Measurements from ENCODE around the gene PRR20B. TPM values are rescaled to one million over a fixed set of nuclear protein-coding genes. Genes with fewer than 3 reads are reported as not detected.

Gene PRR20B
- total RNA-seq, 6 experiments from 2014 or later, result not detected

DNA sequence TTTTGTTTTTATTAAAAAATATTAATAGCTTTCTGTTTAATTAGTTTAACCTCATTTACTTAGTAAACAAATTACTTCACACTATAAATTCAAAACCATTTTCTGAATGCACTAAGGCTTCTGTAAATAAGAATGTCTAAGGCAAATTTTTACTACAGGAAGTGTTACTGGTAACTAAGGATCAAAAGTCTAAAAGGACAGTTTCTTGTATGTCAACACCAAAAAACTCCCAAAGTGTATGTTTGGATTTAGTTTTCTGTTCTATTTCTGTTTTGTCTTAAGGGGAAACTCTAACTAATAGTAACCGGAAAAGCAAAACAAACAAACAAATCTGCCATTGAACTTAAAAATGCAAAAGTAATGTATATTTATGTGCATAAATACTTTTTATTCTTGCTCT is 44.4 kb downstream of the PRR20B start:
- H3K27me3 ChIP-seq, result no peaks in the 10 kb centered on the region
- no peak overlapping the region for H3K4me3 ChIP-seq
- TF ChIP-seq, protein P1, sequence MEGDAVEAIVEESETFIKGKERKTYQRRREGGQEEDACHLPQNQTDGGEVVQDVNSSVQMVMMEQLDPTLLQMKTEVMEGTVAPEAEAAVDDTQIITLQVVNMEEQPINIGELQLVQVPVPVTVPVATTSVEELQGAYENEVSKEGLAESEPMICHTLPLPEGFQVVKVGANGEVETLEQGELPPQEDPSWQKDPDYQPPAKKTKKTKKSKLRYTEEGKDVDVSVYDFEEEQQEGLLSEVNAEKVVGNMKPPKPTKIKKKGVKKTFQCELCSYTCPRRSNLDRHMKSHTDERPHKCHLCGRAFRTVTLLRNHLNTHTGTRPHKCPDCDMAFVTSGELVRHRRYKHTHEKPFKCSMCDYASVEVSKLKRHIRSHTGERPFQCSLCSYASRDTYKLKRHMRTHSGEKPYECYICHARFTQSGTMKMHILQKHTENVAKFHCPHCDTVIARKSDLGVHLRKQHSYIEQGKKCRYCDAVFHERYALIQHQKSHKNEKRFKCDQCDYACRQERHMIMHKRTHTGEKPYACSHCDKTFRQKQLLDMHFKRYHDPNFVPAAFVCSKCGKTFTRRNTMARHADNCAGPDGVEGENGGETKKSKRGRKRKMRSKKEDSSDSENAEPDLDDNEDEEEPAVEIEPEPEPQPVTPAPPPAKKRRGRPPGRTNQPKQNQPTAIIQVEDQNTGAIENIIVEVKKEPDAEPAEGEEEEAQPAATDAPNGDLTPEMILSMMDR (IDR thresholded peaks at IDR 0.05), result no peak
- peaks cover 0 to 3% (median 0%) of the 10 kb centered on the region in 4 donors for H3K4me1 ChIP-seq
- H3K36me3 ChIP-seq, result no peaks in the 10 kb centered on the region
- intact Hi-C loops (cut with DNase I), result no loop called here
- DNase-seq (no peak), ATAC-seq (peak in 2 of 4 donors; percentile 48 to 56)
- 23% methylated on average over 1 of the region's 1 CpG for WGBS (ENCODE audit: insufficient coverage, low coverage, low lambda C conversion rate, missing lambda C conversion rate)
- no peak overlapping the region for H3K27ac ChIP-seq
- no peaks in the 10 kb centered on the region for H3K9me3 ChIP-seq

Small RNAs within 50 kb of the gene (small RNA-seq; reads per million reads assigned to genes)
- 0 reads per million in 2 experiments for gene PRR20FP

Other genes with a start within 250 kb of the PRR20B start
- not detected for gene PRR20A, start 6.6 kb upstream of the PRR20B start, total RNA-seq
- gene PRR20C, start 6.6 kb downstream of the PRR20B start, total RNA-seq, result not detected
- not detected for gene PRR20D, start 13.1 kb downstream of the PRR20B start, total RNA-seq
- gene PRR20E, start 19.7 kb downstream of the PRR20B start, total RNA-seq, result not detected